ENCODE results near the gene PDHX. TPM values are rescaled to one million over a fixed set of nuclear protein-coding genes. Genes with fewer than 3 reads are reported as not detected.

PDHX gene
- total and polyA plus RNA-seq, 4 donors: 14.9 to 35.2 (median 24.0) TPM

GRCh38 chr11:34915136-34916014 lies 1.0 kb upstream of the PDHX start:
- 7% methylated on average over 34 of the region's 34 CpGs for WGBS
- Histone ChIP-seq H3K4me3 (ENCODE audit: low read depth in 1 of 3, low read length in 3 of 3) (peak overlapping the region; percentile 50 to 90 (median 86)), H3K9me3 (ENCODE audit: control insufficient read depth in 4 of 4, low read length in 3 of 4) (no peaks in the 10 kb centered on the region), H3K4me1 (ENCODE audit: control insufficient read depth in 4 of 4, insufficient read depth in 4 of 4, low read length in 3 of 4) (peaks cover 2 to 29% (median 20%) of the 10 kb centered on the region in 4 donors), H3K9ac (ENCODE audit: low read depth in 1 of 2, low read length in 2 of 2) (peak overlapping the region; percentile 58 to 97), H3K27ac (ENCODE audit: low read depth in 1 of 2, low read length in 2 of 2) (peak overlapping the region; percentile 93 to 96), H3K27me3 (ENCODE audit: control insufficient read depth in 4 of 4, insufficient read depth in 4 of 4, low read length in 3 of 4) (no peaks in the 10 kb centered on the region), H3K36me3 (ENCODE audit: control insufficient read depth in 4 of 4, insufficient read depth in 3 of 4, low read depth in 1 of 4, low read length in 3 of 4) (no peaks in the 10 kb centered on the region)
- no peak for DNase-seq (ENCODE audit: low spot score)
- TF ChIP-seq HNF4G (IDR thresholded peaks at IDR 0.05) (no peak), TAF1 (conservative IDR thresholded peaks at IDR 0.05) (no peak), FOXA1 (IDR thresholded peaks at IDR 0.05) (no peak), REST (IDR thresholded peaks at IDR 0.05) (no peak), EGR1 (IDR thresholded peaks at IDR 0.05; ENCODE audit: low read depth in 2 of 2) (no peak), RXRA (IDR thresholded peaks at IDR 0.05) (no peak), YY1 (IDR thresholded peaks at IDR 0.05) (no peak)
- TF ChIP-seq, protein P1, sequence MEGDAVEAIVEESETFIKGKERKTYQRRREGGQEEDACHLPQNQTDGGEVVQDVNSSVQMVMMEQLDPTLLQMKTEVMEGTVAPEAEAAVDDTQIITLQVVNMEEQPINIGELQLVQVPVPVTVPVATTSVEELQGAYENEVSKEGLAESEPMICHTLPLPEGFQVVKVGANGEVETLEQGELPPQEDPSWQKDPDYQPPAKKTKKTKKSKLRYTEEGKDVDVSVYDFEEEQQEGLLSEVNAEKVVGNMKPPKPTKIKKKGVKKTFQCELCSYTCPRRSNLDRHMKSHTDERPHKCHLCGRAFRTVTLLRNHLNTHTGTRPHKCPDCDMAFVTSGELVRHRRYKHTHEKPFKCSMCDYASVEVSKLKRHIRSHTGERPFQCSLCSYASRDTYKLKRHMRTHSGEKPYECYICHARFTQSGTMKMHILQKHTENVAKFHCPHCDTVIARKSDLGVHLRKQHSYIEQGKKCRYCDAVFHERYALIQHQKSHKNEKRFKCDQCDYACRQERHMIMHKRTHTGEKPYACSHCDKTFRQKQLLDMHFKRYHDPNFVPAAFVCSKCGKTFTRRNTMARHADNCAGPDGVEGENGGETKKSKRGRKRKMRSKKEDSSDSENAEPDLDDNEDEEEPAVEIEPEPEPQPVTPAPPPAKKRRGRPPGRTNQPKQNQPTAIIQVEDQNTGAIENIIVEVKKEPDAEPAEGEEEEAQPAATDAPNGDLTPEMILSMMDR (IDR thresholded peaks at IDR 0.05; ENCODE audit: low read depth, low read length, missing input control): no peak
- TF ChIP-seq, protein P2, sequence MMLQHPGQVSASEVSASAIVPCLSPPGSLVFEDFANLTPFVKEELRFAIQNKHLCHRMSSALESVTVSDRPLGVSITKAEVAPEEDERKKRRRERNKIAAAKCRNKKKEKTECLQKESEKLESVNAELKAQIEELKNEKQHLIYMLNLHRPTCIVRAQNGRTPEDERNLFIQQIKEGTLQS (IDR thresholded peaks at IDR 0.05): no peak

GRCh38 chr11:34916843-34917770 lies 689 bp downstream of the PDHX start:
- Histone ChIP-seq H3K9ac (ENCODE audit: low read depth in 1 of 2, low read length in 2 of 2) (peak overlapping the region; percentile 93), H3K4me1 (ENCODE audit: control insufficient read depth in 4 of 4, insufficient read depth in 4 of 4, low read length in 3 of 4) (peaks cover 2 to 28% (median 20%) of the 10 kb centered on the region in 4 donors), H3K4me3 (ENCODE audit: low read depth in 1 of 3, low read length in 3 of 3) (peak overlapping the region; percentile 86 to 95 (median 93)), H3K27ac (ENCODE audit: low read depth in 1 of 2, low read length in 2 of 2) (peak overlapping the region; percentile 80 to 93), H3K27me3 (ENCODE audit: control insufficient read depth in 4 of 4, insufficient read depth in 4 of 4, low read length in 3 of 4) (no peaks in the 10 kb centered on the region), H3K36me3 (ENCODE audit: control insufficient read depth in 4 of 4, insufficient read depth in 3 of 4, low read depth in 1 of 4, low read length in 3 of 4) (no peaks in the 10 kb centered on the region), H3K9me3 (ENCODE audit: control insufficient read depth in 4 of 4, low read length in 3 of 4) (no peaks in the 10 kb centered on the region)
- DNase-seq (ENCODE audit: low spot score): no peak
- WGBS: 16% methylated on average over 23 of the region's 23 CpGs
- TF ChIP-seq TAF1 (conservative IDR thresholded peaks at IDR 0.05) (peak; percentile 7), YY1 (IDR thresholded peaks at IDR 0.05) (peak; percentile 56), REST (IDR thresholded peaks at IDR 0.05) (no peak)
